HepG2 (cell line): ENCODE data around the gene RUVBL1. TPM values are rescaled to one million over a fixed set of nuclear protein-coding genes. Genes with fewer than 3 reads are reported as not detected.

Experiments
- ATF5 ChIP-seq: sonication (generic); formaldehyde crosslinking; IDR thresholded peaks from 2 replicates; pipeline ENCODE4 v1.4.0; 2020; ENCODE audit warnings: mild to moderate bottlenecking, low read depth, missing genetic modification reagents
- HMG20B ChIP-seq: conservative IDR thresholded peaks from 2 replicates; pipeline ENCODE4 v1.6.1; 2016; ENCODE audit warnings: missing genetic modification reagents, missing compliant biosample characterization
- HNRNPK ChIP-seq: fragments of 200-400 bp; formaldehyde crosslinking; IDR thresholded peaks from 2 replicates; pipeline ENCODE4 v1.6.1; 2018; ENCODE audit warnings: low read length, low read depth, moderate library complexity, mild to moderate bottlenecking; ENCODE audit not compliant: poor library complexity, severe bottlenecking
- KDM5B ChIP-seq: sonication (generic); formaldehyde crosslinking; IDR thresholded peaks from 2 replicates; pipeline ENCODE4 v1.4.0; 2020; ENCODE audit warnings: missing genetic modification reagents, mild to moderate bottlenecking, borderline replicate concordance
- KDM6A ChIP-seq: IDR thresholded peaks from 2 replicates; pipeline ENCODE4 v1.6.1; 2016; ENCODE audit warnings: low read depth
- KLF16 ChIP-seq, 2 experiments: sonication (generic) in 1 of 2; formaldehyde crosslinking in 1 of 2; IDR thresholded peaks; 2 replicates each; pipeline versions ENCODE4 v1.6.1 to v1.8.0; 2016 to 2023; ENCODE audit warnings: missing genetic modification reagents in 2 of 2, missing compliant biosample characterization in 1 of 2
- PHF8 ChIP-seq: sonication (generic); formaldehyde crosslinking; IDR thresholded peaks from 2 replicates; pipeline ENCODE4 v1.5.0; 2020; ENCODE audit warnings: missing genetic modification reagents
- POGZ ChIP-seq: sonication (generic); formaldehyde crosslinking; IDR thresholded peaks from 2 replicates; pipeline ENCODE4 v1.4.0; 2020; ENCODE audit warnings: mild to moderate bottlenecking, missing genetic modification reagents
- POLR2A ChIP-seq, 2 experiments: IDR thresholded peaks; 2 replicates each; pipeline ENCODE4 v1.6.1; 2011; ENCODE audit warnings: low read depth in 2 of 2, low read length in 2 of 2, mild to moderate bottlenecking in 1 of 2, moderate library complexity in 1 of 2; ENCODE audit not compliant: insufficient read depth in 1 of 2
- SRY ChIP-seq: sonication (generic); formaldehyde crosslinking; IDR thresholded peaks from 2 replicates; pipeline ENCODE4 v1.8.0; 2022; ENCODE audit warnings: mild to moderate bottlenecking, missing genetic modification reagents
- U2AF1 ChIP-seq: fragments of 200-400 bp; formaldehyde crosslinking; optimal IDR thresholded peaks from 2 replicates; pipeline ENCODE3; 2017; ENCODE audit warnings: mild to moderate bottlenecking, low read depth, low read length
- ZBTB14 ChIP-seq: sonication (generic); formaldehyde crosslinking; IDR thresholded peaks from 2 replicates; pipeline ENCODE4 v1.4.0; 2020; ENCODE audit warnings: missing genetic modification reagents
- ZNF329 ChIP-seq: sonication (generic); formaldehyde crosslinking; IDR thresholded peaks from 2 replicates; pipeline ENCODE4 v1.9.0; 2021; ENCODE audit warnings: low read depth, mild to moderate bottlenecking, missing genetic modification reagents
- ZNF503 ChIP-seq: sonication (generic); formaldehyde crosslinking; IDR thresholded peaks from 2 replicates; pipeline ENCODE4 v1.4.0; 2020; ENCODE audit warnings: missing genetic modification reagents
- ZNF567 ChIP-seq: sonication (generic); formaldehyde crosslinking; IDR thresholded peaks from 2 replicates; pipeline ENCODE4 v1.8.1; 2023; ENCODE audit warnings: mild to moderate bottlenecking, missing genetic modification reagents, borderline replicate concordance
- ZNF7 ChIP-seq: IDR thresholded peaks from 2 replicates; pipeline ENCODE4 v1.6.1; 2016; ENCODE audit warnings: missing biosample characterization, missing genetic modification reagents
- ZSCAN21 ChIP-seq: sonication (generic); formaldehyde crosslinking; IDR thresholded peaks from 2 replicates; pipeline ENCODE4 v1.8.0; 2022; ENCODE audit warnings: mild to moderate bottlenecking, missing genetic modification reagents, moderate library complexity, borderline replicate concordance
- polyA plus RNA-seq, 8 experiments: library from polyadenylated mRNA; depleted of rRNA in 3 of 8; stranded (reverse) in 7 of 8; unstranded in 1 of 8; fragments of >200 nt; fragmentation: Illumina TruSeq in 4 of 8; extraction: Trizol in 4 of 8; gene quantifications; 2 replicates each; pipeline versions ENCODE4 v1.2.1 to v1.2.3, GENCODE V29; 2011 to 2016; ENCODE audit warnings: low read depth in 4 of 8, missing spikeins in 1 of 8, mixed read lengths in 1 of 8; ENCODE audit not compliant: insufficient read depth in 1 of 8
- total RNA-seq, 5 experiments: library from RNA; depleted of rRNA; stranded (reverse); fragments of >200 nt; fragmentation: Illumina TruSeq; extraction: Trizol; gene quantifications; 2 replicates each; pipeline ENCODE4 v1.2.3, GENCODE V29; 2016; ENCODE audit warnings: low read depth in 1 of 5
- TF ChIP-seq, protein P1 (sequence below): sonication (generic); formaldehyde crosslinking; IDR thresholded peaks from 2 replicates; pipeline ENCODE4 v1.4.0; 2020; ENCODE audit warnings: missing genetic modification reagents
- TF ChIP-seq, protein P2 (sequence below): sonication (generic); IDR thresholded peaks from 2 replicates; pipeline ENCODE4 v1.6.1; 2016; ENCODE audit warnings: low read depth, borderline replicate concordance
- TF ChIP-seq, protein P3 (sequence below): conservative IDR thresholded peaks from 2 replicates; pipeline ENCODE4 v1.6.1; 2018; ENCODE audit warnings: missing genetic modification reagents

Gene RUVBL1
- total and polyA plus RNA-seq, 2 of the 13 experiments (the other 11 are each of a cell fraction or from before 2014, with no cell fraction given), result 32.7 to 86.3 TPM

- TF ChIP-seq ATF5, result no peak
- TF ChIP-seq KDM5B, result no peak
- TF ChIP-seq, protein P1, sequence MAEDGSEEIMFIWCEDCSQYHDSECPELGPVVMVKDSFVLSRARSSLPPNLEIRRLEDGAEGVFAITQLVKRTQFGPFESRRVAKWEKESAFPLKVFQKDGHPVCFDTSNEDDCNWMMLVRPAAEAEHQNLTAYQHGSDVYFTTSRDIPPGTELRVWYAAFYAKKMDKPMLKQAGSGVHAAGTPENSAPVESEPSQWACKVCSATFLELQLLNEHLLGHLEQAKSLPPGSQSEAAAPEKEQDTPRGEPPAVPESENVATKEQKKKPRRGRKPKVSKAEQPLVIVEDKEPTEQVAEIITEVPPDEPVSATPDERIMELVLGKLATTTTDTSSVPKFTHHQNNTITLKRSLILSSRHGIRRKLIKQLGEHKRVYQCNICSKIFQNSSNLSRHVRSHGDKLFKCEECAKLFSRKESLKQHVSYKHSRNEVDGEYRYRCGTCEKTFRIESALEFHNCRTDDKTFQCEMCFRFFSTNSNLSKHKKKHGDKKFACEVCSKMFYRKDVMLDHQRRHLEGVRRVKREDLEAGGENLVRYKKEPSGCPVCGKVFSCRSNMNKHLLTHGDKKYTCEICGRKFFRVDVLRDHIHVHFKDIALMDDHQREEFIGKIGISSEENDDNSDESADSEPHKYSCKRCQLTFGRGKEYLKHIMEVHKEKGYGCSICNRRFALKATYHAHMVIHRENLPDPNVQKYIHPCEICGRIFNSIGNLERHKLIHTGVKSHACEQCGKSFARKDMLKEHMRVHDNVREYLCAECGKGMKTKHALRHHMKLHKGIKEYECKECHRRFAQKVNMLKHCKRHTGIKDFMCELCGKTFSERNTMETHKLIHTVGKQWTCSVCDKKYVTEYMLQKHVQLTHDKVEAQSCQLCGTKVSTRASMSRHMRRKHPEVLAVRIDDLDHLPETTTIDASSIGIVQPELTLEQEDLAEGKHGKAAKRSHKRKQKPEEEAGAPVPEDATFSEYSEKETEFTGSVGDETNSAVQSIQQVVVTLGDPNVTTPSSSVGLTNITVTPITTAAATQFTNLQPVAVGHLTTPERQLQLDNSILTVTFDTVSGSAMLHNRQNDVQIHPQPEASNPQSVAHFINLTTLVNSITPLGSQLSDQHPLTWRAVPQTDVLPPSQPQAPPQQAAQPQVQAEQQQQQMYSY, result no peak
- TF ChIP-seq POLR2A (IDR thresholded peaks at IDR 0.05; ENCODE audit: insufficient read depth in 1 of 2, low read depth in 2 of 2, low read length in 2 of 2), result peak; percentile 61 to 80; a peak in 3 of 4 replicates
- TF ChIP-seq KDM6A, result peak; percentile 87
- 0 out of 2 replicates have a peak, but pooled peaks have one; percentile 32 for TF ChIP-seq ZNF567 (CRISPR knock-in tag)
- peak in 1 of 2 experiments; percentile 66; a peak in 1 of 4 replicates for TF ChIP-seq KLF16 (CRISPR knock-in tag; IDR thresholded peaks at IDR 0.05)
- TF ChIP-seq PHF8 (CRISPR knock-in tag), result peak; percentile 27; the same call in 1 of the 2 replicates
- no peak for TF ChIP-seq ZBTB14 (CRISPR knock-in tag)
- TF ChIP-seq ZSCAN21 (CRISPR knock-in tag), result 0 out of 2 replicates have a peak, but pooled peaks have one; percentile 56
- 0 out of 2 replicates have a peak, but pooled peaks have one; percentile 0 for TF ChIP-seq ZNF7
- TF ChIP-seq, protein P2, sequence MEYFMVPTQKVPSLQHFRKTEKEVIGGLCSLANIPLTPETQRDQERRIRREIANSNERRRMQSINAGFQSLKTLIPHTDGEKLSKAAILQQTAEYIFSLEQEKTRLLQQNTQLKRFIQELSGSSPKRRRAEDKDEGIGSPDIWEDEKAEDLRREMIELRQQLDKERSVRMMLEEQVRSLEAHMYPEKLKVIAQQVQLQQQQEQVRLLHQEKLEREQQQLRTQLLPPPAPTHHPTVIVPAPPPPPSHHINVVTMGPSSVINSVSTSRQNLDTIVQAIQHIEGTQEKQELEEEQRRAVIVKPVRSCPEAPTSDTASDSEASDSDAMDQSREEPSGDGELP, result peak; percentile 12; the same call in 1 of the 2 replicates
- no peak for TF ChIP-seq HNRNPK
- TF ChIP-seq, protein P3, sequence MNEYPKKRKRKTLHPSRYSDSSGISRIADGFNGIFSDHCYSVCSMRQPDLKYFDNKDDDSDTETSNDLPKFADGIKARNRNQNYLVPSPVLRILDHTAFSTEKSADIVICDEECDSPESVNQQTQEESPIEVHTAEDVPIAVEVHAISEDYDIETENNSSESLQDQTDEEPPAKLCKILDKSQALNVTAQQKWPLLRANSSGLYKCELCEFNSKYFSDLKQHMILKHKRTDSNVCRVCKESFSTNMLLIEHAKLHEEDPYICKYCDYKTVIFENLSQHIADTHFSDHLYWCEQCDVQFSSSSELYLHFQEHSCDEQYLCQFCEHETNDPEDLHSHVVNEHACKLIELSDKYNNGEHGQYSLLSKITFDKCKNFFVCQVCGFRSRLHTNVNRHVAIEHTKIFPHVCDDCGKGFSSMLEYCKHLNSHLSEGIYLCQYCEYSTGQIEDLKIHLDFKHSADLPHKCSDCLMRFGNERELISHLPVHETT (CRISPR knock-in tag), result peak; percentile 73
- 0 out of 2 replicates have a peak, but pooled peaks have one; percentile 45 for TF ChIP-seq ZNF503
- TF ChIP-seq HMG20B (CRISPR knock-in tag), result no peak
- TF ChIP-seq U2AF1, result no peak
- TF ChIP-seq POGZ (CRISPR knock-in tag), result peak; percentile 89
- TF ChIP-seq SRY, result no peak
- no peak for TF ChIP-seq ZNF329 (CRISPR knock-in tag)
Measured at GRCh38 chr3:128151758-128152274, 28.2 kb upstream of the RUVBL1 start (continued).
